Measurements from ENCODE around the gene ERI3. TPM values are rescaled to one million over a fixed set of nuclear protein-coding genes. Genes with fewer than 3 reads are reported as not detected.

Gene ERI3
- total and polyA plus RNA-seq, 10 of the 15 experiments (the other 5 are each of a cell fraction or from before 2014, with no cell fraction given): 20.6 to 90.4 (median 41.2) TPM

GRCh38 chr1:44262816-44263567, 92.1 kb downstream of the ERI3 start:
- Histone ChIP-seq H3K36me3 (ENCODE audit: control insufficient read depth in 2 of 2, insufficient read depth in 2 of 2, low read length in 1 of 2) (no peaks in the 10 kb centered on the region; a peak in 1 of 4 replicates), H3K4me3 (no peak overlapping the region), H3K9me3 (replicated peaks; ENCODE audit: control insufficient read depth, insufficient read depth, low read length) (no peaks in the 10 kb centered on the region), H3K27ac (ENCODE audit: control insufficient read depth, insufficient read depth) (no peak overlapping the region), H3K4me2 (ENCODE audit: control insufficient read depth, insufficient read depth) (no peak overlapping the region), H3K79me2 (ENCODE audit: control insufficient read depth, insufficient read depth, low read length) (no peaks in the 10 kb centered on the region), H3K4me1 (ENCODE audit: control insufficient read depth, insufficient read depth, low read length) (no peaks in the 10 kb centered on the region), H3K27me3 (replicated peaks in 1 of 2; ENCODE audit: control insufficient read depth in 2 of 2, insufficient read depth in 2 of 2, low read length in 1 of 2) (no peaks in the 10 kb centered on the region), H3K9ac (ENCODE audit: control insufficient read depth, insufficient read depth, low read length) (no peak overlapping the region), H4K20me1 (ENCODE audit: control insufficient read depth, insufficient read depth) (no peaks in the 10 kb centered on the region; the same call in 1 of the 2 replicates), H2AFZ (ENCODE audit: control insufficient read depth, low read depth, low read length) (no peak overlapping the region)
- intact Hi-C loops (cut with micrococcal nuclease; ENCODE audit: unreplicated experiment): no loop called here
- no TSS peak for BruUV-seq (replicated peaks)
- ChIA-PET RAD21 (ENCODE audit: unreplicated experiment) (no interaction called here), CTCF (interaction anchor here (1.1 kb wide), 1 partner anchor 8 kb away, joined by 3 read pairs; no protein-coding TSS in a partner anchor), POLR2A (no interaction called here), SMC1A (ENCODE audit: uncharacterized antibody, unreplicated experiment) (no interaction called here)
- DNase-seq (ENCODE audit: low read depth, low spot score): no peak
- TF ChIP-seq POLR2A (IDR thresholded peaks at IDR 0.05; ENCODE audit: low read depth, low read length): no peak
- 94% methylated on average over 4 of the region's 4 CpGs for WGBS (ENCODE audit: insufficient coverage, insufficient replicate concordance, low lambda C conversion rate, missing lambda C conversion rate)
- in situ Hi-C loops (cut with MboI): no loop called here
- ATAC-seq: no peak
- no peak for FAIRE-seq

GRCh38 chr1:44262414-44262813, 92.6 kb downstream of the ERI3 start:
- in situ Hi-C loops (cut with MboI) (no loop called here), intact Hi-C loops (cut with micrococcal nuclease; ENCODE audit: unreplicated experiment) (no loop called here)
- BruUV-seq (replicated peaks): no TSS peak
- Histone ChIP-seq H3K27ac (ENCODE audit: control insufficient read depth, insufficient read depth) (no peak overlapping the region), H3K79me2 (ENCODE audit: control insufficient read depth, insufficient read depth, low read length) (no peaks in the 10 kb centered on the region), H3K27me3 (replicated peaks in 1 of 2; ENCODE audit: control insufficient read depth in 2 of 2, insufficient read depth in 2 of 2, low read length in 1 of 2) (no peaks in the 10 kb centered on the region), H3K36me3 (ENCODE audit: control insufficient read depth in 2 of 2, insufficient read depth in 2 of 2, low read length in 1 of 2) (no peaks in the 10 kb centered on the region; a peak in 2 of 4 replicates), H3K9ac (ENCODE audit: control insufficient read depth, insufficient read depth, low read length) (no peak overlapping the region), H3K9me3 (replicated peaks; ENCODE audit: control insufficient read depth, insufficient read depth, low read length) (no peaks in the 10 kb centered on the region), H2AFZ (ENCODE audit: control insufficient read depth, low read depth, low read length) (no peak overlapping the region), H3K4me3 (no peak overlapping the region), H3K4me1 (ENCODE audit: control insufficient read depth, insufficient read depth, low read length) (no peaks in the 10 kb centered on the region), H3K4me2 (ENCODE audit: control insufficient read depth, insufficient read depth) (no peak overlapping the region), H4K20me1 (ENCODE audit: control insufficient read depth, insufficient read depth) (no peaks in the 10 kb centered on the region; the same call in 1 of the 2 replicates)
- ChIA-PET POLR2A (no interaction called here), CTCF (no interaction called here), RAD21 (ENCODE audit: unreplicated experiment) (no interaction called here), SMC1A (ENCODE audit: uncharacterized antibody, unreplicated experiment) (no interaction called here)
- no peak for ATAC-seq
- 88% methylated on average over 6 of the region's 6 CpGs for WGBS (ENCODE audit: insufficient coverage, insufficient replicate concordance, low lambda C conversion rate, missing lambda C conversion rate)
- FAIRE-seq: no peak
- DNase-seq (ENCODE audit: low read depth, low spot score): no peak
- no peak for TF ChIP-seq SRF (IDR thresholded peaks at IDR 0.05; ENCODE audit: low read depth in 2 of 2, low read length in 2 of 2)
- TF ChIP-seq PBX3 (IDR thresholded peaks at IDR 0.05; ENCODE audit: insufficient replicate concordance, low read depth, low read length): no peak
- TF ChIP-seq DPF2 (IDR thresholded peaks at IDR 0.05): no peak
- no peak for TF ChIP-seq ZNF274 (IDR thresholded peaks at IDR 0.05; ENCODE audit: insufficient read depth, insufficient read length)
- TF ChIP-seq POU2F2 (IDR thresholded peaks at IDR 0.05; ENCODE audit: borderline replicate concordance, low read depth, low read length): no peak
- no peak for TF ChIP-seq MTA2 (IDR thresholded peaks at IDR 0.05; ENCODE audit: low read depth)
- no peak for TF ChIP-seq POLR2AphosphoS2 (IDR thresholded peaks at IDR 0.05; ENCODE audit: low read depth, low read length)
- no peak for TF ChIP-seq NR2F1 (conservative IDR thresholded peaks at IDR 0.05)
- TF ChIP-seq CBFB (IDR thresholded peaks at IDR 0.05; ENCODE audit: low read depth): no peak
- TF ChIP-seq TCF7 (IDR thresholded peaks at IDR 0.05; ENCODE audit: borderline replicate concordance): no peak
- TF ChIP-seq ZBTB40 (IDR thresholded peaks at IDR 0.05; ENCODE audit: borderline replicate concordance): no peak
- no peak for TF ChIP-seq MYB (IDR thresholded peaks at IDR 0.05; ENCODE audit: borderline replicate concordance, low read depth, low read length)
- TF ChIP-seq BMI1 (IDR thresholded peaks at IDR 0.05; ENCODE audit: borderline replicate concordance): no peak

Data from GM12878 (cell line).